GM18526 (cell line): ENCODE data around the gene ASH1L.

ENCODE experiments used
- POLR2A ChIP-seq: IDR thresholded peaks from 3 replicates; pipeline ENCODE4 v1.6.1; 2011; ENCODE audit not compliant: insufficient read length; ENCODE audit errors: extremely low read depth

Gene ASH1L

DNA sequence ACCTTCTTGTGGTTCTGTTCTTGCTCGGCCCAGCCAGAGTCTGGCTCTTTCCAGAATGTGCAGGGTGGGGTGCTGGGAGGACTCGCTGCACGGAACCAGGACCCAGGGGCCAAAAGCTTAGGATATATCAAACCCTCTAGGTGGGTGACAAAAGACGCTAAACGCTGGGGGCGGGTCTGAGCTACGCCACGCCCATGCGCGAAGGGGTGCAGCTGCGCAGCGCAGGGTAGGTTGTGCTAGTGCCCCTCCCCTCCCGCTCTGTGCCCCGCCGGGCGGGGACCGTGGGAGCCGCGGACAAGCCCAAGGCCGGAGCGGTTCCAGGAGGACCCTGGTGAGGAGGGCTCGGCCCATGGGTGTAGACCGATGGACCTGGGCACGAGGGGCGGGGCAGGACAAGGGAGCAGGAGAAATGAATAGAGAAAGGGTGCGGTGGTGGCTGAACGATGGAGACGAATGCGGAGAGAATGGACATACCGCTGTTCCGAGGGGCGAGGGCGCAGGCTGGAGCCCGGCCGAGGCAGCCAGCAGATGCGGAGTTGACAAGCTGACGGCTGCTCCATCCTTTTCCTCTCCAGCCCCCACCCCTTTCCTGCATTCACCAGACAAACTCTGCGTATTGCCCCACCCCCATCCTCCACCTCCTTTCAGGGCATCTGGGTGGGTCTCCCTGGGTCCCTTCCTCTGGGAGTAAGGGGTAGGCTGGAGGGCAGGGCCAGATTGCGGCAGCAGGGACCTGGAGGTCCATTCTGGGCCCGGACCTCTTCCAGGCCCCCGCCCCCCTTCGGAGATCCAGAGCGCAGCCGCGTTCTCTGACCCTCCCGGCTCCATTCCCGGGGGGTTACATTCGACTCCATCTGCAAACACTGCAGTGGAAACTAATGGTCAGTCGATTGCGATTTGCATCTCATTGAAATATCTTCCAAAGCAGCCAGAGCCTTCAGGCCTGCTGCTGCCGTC lies 241.7 kb downstream of the ASH1L start, which contains the start of gene RUSC1:
RUSC1 (plus strand) TSS at position 234 of the 957 bp plus-strand sequence. CDS start 880 bp downstream, outside the sequence.
- no peak for TF ChIP-seq POLR2A

DNA sequence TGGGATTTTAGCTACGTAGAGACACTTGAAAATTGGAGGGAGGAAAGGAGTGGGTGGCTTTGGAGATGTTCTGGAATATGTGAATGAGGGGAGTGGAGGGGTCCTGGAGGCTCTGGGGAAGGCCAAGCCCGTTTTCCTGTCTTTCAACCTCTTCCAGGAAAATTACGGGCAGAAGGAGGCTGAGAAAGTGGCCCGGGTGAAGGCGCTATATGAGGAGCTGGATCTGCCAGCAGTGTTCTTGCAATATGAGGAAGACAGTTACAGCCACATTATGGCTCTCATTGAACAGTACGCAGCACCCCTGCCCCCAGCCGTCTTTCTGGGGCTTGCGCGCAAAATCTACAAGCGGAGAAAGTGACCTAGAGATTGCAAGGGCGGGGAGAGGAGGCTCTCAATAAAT lies 242.4 kb downstream of the ASH1L start:
- no peak for TF ChIP-seq POLR2A

DNA sequence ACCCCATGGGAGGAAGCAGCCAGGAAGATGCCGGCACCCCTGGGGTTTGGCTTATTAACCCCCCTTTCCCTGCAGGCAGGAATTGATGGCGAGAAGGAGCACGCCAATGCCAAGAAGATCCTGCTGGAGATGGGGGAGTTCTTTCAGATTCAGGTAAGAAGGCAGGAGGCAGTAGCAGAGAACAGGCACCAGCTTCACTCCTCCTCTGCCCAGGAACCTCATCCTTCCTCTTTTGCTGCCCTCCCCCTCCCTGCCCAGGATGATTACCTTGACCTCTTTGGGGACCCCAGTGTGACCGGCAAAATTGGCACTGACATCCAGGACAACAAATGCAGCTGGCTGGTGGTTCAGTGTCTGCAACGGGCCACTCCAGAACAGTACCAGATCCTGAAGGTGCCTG lies 243.1 kb downstream of the ASH1L start:
- TF ChIP-seq POLR2A: no peak

DNA sequence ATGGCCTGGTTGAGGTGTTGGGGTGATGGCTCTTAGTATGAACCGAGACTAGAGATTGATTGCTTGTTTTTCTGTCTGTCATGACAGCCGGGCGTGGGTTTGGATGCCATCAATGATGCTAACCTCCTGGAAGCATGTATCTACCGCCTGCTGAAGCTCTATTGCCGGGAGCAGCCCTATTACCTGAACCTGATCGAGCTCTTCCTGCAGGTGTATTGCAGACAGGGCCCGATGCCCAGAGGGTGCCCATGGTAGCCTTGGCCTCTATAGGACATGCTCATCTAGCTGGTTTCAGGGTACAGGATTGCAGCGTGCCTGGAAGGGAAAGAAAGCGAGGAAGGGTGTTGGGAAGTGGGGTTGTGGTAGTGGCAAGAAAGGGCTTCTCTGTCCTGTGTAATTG lies 244.5 kb downstream of the ASH1L start:
- TF ChIP-seq POLR2A: no peak

DNA sequence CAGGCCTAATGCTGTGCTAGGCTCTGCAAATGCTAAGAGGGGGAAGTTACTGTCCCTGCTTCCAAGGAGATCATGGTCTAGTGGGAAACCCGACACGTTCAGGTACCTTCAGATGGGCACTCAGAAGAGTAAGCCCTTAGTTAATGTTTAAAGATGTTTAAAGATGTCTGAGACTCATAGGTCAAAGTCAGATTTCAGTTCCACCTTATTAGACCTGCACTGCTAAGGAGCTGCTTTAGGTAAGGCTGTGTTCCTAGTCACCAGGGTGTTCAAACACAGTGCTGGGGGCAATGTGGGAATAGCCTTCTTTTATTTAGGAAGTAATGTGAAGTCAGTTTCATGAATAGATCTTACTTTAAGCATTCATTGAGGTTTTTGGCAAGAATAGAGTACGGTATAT lies 245.7 kb downstream of the ASH1L start:
- no peak for TF ChIP-seq POLR2A

DNA sequence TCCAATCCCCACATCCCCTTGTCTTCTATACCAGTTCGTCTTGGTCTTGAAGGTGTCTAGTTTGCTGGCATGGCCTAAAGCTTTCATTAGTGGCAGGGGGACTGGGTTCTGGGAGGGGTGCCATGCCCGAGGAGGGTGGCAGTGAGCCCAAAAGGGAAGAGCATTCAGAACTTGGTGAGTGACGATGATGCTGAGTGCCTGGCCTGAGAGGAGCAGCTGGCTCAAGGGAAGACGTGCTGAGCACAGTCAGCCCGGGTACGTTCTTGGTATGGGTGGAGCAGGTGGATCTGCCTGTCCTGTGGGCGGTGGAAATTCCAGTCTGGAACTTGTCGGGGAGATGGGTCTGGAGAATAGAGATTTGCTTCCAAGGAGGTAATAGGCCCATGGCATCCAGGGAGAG lies 249.3 kb downstream of the ASH1L start:
- no peak for TF ChIP-seq POLR2A

DNA sequence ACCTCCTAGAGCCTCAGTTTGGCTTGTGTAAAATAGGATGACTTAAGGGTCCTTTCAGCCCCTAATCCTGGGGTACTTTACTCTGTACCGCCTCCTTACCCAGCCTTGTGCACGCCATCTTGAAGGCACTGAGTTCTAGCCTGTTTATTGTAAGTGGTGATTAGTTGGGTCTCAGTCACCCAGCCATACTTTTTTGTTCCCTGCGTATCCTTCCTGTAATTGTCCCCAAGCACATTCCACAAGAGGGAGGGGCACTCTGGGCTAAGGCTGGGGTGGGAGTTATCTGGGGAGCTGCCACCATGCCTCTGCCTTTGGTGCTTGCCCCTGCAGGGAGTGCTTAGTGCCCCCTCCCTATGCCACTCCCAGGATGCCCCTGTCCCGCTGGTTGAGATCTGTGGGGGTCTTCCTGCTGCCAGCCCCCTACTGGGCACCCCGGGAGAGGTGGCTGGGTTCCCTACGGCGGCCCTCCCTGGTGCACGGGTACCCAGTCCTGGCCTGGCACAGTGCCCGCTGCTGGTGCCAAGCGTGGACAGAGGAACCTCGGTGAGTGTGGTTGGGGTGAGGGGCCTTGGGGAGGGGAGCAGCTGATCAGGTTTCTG lies 253.1 kb downstream of the ASH1L start:
- TF ChIP-seq POLR2A: peak; percentile 22

DNA sequence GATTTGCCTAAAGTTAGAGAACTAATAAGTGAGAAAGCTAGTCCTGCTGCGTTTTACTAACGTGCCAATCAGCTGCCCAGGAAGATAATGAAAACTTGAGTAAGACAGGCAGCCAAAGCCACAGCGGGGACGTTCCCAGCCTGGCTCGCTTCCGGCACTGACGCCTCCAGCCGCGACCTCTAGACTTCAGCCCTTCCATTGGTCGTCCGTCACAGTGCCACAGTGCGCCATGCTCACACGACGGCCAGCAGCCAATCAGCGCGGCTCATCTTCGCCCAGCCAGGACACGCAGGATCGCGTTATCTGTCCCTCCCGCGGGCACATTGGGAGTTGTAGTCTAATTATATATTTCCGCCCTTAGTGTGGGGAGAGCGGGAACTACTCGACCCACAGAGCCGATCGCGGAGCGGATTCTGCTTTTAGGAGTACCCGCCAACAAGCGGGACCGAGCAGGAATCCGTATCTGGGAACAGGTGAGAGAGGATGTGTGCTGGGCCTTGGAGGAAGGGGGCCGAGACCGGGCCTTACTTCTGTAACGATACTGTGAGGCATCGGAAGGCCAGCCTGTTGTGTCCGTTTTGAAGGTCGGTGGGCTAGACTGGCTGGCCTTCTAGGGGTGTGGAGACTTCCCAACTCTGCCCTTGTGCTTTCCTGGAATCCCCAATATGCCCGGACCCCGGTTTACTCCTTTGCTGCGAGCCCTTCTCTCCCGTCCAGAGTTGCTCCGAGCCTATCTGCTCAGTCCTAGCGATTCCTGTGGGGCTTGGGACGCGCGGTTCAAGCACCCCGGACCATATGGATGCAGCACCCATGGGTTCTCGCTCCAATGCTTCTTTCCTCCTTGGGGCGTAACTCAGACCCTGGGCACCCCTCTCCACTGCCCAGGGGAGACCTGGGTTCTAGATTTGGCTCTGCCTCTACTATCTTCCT lies 253.8 kb downstream of the ASH1L start, which contains the start of gene FDPS:
FDPS (plus strand) TSS at position 374 of the 930 bp plus-strand sequence. CDS start 924 bp downstream, outside the sequence.
- peak; percentile 82 for TF ChIP-seq POLR2A

DNA sequence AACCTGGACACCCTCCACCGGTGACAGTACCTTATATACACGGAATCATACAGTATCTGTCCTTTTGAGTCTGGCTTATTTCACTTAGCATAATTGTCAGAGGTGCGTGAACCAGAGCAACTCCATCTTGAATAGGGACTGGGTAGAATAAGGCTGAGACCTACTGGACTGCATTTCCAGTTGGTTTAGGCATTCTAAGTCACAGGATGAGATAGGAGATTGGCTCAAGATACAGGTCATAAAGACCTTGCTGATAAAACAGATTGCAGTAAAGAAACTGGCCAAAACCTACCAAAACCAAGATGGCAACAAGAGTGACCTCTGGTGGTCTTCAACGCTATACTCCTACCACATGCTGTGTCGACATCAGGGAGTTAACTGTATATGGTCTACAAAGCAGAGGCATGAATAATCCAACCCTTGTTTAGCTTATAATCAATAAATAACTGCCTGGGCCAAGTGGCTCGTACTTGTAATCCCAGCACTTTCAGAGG lies 255.3 kb downstream of the ASH1L start:
- TF ChIP-seq POLR2A: no peak

DNA sequence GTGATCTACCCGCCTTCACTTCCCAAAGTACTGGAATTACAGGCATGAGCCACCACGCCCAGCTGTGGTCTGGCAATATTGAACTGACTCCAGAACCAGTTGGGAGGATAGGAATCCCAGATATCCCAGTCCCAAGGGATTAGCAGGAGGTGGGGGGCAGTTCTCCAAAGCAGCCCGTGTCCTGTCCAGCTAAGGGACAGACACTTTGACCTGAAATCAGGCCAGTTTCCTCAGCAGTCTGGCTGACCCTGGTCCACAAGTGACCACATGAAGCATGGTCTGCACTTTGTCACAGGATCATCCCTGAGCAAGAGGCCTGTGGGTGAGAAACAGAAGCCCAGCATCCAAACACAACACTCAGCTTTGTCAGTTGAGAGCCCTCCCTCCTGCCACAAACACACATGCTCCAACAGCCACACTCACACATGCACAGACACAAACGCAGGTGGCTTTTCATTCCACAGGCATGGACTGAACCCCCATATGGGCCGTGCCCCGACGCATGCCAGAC lies 256.7 kb downstream of the ASH1L start:
- no peak for TF ChIP-seq POLR2A

DNA sequence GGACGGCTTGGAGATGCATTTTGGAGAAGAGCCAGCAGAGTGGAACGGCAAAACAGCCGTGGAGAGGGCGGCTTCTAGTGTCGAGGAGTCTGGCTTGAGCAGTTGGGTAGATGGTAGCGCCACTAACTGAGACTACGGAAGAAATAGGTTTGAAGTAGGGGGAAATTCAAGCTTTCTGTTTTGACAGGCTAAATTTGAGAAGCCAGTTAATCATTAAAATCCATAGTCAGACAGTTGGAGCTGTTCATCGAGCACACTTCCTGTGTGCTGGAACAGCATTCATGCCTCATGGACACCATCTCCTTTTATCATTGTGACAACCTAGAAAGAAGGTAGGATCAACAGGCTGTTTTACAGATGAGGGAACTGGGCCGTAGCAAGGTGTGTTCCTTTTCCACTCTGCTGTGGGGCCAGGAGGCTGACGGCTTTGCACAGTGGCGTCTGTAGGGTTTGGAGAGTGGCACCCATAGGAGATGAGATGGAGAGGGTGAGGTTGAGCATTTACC lies 258.0 kb downstream of the ASH1L start:
- TF ChIP-seq POLR2A: peak; percentile 31

DNA sequence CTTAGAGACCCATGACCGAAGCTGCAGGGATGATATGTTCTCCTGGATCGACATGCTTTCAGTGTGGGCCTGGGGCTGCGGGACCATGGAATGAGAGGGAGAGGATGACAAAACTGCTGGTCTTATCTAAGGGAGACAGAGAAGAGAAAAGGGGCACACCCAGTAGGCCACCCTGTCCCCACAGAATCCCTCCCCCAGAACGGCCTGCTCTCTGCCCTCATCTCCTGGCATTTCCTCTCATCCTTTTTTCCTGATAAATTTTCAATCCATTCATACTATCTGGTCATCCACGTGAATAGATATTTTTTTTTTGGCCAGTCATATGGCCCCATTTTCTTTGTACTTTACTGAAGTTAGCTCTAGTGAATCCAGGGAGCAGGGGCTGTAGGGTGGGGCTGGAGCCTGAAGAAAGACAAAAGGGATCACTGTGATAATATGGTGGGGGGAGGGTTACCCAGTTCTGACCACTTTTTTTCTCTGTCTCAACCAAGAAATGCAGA lies 261.2 kb downstream of the ASH1L start, which contains the start of gene PKLR:
PKLR (minus strand) TSS at position 97 of the 500 bp plus-strand sequence; CDS start at position 54, 43 bp downstream.
- TF ChIP-seq POLR2A: no peak

DNA sequence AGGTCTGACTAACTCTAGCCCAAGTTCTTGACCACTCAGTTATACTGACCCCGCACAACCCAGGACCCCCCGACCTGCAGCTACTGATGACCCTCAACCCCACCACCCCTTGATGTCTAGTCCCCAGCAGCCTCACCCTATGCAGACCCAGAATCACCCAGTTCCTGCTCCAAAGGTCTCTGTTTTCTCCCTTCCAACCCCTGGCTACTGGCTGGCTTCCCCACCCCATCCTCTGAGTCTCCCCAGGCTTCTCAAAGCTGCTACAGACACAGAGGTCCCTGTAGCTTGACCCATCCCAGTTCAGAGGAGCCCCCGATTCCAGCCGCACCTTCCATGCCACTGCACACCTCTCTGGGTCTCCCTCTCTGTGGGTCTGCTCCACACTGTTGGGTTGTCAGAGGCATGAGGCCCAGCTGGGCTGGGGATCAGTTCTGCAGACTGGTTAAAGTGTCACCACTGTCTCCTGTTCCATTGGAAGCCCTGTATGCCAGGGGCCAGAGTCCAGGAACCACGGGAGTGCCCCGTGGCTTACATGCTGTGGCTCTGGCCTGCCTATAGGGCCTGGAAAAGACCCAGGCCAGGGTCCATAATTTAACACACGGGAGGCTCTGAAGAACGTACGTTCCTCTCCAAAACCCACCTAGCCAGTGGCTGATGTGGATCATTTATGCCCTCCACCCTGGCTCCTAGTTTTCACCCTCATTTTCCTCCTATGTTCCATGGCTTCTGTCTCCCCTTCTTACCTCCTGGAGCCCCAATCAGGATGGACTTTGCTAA lies 261.9 kb downstream of the ASH1L start:
- TF ChIP-seq POLR2A: no peak
